GOT3 (cell line): ENCODE data around the gene SOX8.

Experiments
- DNase-seq: peaks from one replicate; lab custom pipeline; 2025; ENCODE audit warnings: mixed read lengths; lab: John Stamatoyannopoulos, UW

Gene SOX8

GRCh38 chr16:974001-974601 lies 7.5 kb upstream of the SOX8 start:
- DNase-seq: no peak

- DNase-seq: no peak
Measured at GRCh38 chr16:974611-975261, 6.8 kb upstream of the SOX8 start.

DNA sequence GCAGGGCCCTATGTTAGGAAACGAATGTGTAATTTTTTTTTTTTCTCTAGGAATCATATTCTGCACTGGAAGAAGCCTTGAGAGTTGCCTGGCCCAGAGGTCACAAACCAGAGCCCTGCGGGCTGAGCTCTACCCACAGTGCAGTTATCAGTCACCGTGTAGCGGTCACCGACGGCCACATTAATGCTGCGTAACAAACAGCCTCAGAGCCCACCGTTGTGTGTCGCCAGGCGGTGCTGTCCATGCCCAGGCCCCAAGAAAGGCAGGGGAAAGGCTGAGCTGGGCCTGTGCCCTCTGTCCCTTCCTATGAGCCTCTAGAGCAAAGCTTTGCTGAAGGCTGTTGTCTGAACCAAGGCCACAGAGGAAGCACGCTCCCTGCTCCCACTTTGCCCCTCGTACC lies 6.3 kb upstream of the SOX8 start:
- no peak for DNase-seq

DNA sequence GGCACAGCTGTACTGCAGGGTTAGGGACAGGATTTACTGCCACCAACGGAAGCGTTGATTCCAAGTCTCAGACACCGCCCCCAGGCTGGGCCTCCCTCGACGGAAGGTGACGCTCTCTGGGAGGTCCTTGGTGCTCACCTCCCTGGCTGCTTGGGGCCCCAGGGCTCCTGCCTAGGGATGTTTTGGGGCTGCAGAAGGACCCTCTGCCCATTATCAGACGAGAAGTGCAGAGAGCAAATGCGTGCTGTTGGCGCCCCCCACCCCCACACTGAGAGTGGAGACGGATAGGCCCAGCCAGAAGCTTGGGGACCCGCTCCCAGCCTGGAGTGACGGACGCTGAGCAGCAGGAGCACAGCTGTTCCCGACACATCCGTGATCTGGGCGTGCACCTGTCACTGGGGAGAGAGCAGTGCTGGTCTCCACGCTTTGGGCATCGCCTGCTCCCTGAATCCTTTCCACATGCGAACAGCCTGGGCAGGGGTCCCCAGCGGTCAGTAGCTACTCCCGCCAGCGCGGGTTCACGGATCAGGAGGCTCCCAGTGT lies 5.1 kb upstream of the SOX8 start:
- no peak for DNase-seq

GRCh38 chr16:977081-977701 lies 4.4 kb upstream of the SOX8 start:
- no peak for DNase-seq

- DNase-seq: no peak
Measured at GRCh38 chr16:977896-978295, 3.7 kb upstream of the SOX8 start.

GRCh38 chr16:978403-978802 lies 3.2 kb upstream of the SOX8 start:
- no peak for DNase-seq

DNA sequence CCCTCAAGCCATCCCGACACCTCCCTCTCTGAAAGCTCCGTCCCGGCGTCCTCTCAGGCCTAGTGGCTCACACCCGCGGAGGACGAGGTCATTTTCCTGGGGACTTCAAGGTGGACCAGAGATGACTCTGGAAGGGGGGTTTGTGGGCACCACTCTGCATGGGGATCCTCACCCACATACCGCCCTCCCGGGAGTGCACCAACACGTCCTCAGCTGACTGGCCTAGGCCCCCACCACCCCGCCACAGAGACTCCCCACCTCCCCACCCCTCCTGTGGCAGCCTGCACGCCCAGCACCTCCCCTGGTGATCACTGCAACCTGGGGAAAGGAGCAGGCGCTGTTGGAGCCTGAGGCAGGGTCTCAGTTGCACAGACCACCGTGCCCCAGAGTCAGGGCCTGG lies 2.4 kb upstream of the SOX8 start:
- DNase-seq: no peak

GRCh38 chr16:979859-980594 lies 1.5 kb upstream of the SOX8 start:
- DNase-seq: no peak

DNA sequence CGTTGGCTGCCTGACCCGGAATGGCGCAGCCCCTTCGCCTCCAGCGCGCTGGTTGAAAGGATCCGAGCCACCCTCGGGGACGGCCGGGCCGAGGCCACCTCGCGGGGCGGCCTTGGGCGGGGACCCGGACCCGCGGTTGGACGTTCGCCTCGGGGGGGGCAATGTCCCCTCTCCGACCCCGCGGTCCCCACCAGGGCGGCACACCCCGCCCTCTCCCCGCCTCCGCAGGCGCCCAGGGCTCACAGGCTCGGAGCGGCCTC lies 1.0 kb upstream of the SOX8 start:
- no peak for DNase-seq

DNA sequence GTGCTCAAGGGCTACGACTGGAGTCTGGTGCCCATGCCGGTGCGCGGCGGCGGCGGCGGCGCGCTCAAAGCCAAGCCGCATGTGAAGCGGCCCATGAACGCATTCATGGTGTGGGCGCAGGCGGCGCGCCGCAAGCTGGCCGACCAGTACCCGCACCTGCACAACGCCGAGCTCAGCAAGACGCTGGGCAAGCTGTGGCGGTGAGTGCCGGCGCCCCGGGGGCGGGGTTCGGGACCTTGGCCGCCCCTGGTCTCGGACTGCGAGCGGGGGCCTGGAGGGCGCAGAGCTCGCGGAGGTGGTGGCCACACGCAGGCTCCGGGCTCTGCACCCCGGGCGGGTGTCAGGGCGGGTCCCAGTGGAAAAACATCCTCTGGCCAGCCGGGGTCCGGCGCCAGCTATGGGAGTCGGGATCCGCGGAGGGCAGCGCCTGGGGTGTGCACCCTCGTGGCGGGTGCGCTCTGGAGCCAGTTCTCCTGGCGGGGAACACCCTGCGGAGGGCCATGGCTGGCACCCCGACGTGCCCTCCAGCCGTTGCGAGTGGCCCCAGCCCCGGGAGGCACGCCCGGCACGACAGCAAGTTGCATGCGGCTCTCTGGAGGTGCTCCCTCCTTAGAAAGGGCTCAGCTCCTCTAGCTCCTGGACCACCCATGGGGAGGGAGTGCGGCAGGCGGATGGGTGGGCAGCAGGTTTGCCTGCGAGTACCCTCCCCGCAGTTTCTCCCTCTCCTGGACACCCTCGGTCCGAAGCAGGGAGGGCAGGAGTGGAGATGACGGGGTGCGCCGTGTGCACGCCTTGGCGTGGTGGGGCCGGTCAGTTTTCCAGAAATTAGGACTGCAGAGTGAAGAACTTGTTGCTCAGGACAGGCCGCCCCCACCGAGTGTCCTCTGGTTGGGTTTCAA lies 824 bp downstream of the SOX8 start:
- DNase-seq: no peak

- DNase-seq: no peak
Measured at GRCh38 chr16:983044-984030, 1.8 kb downstream of the SOX8 start.

GRCh38 chr16:984121-984694 lies 2.6 kb downstream of the SOX8 start:
- no peak for DNase-seq

- DNase-seq: no peak
Measured at GRCh38 chr16:984736-985636, 3.4 kb downstream of the SOX8 start.

DNA sequence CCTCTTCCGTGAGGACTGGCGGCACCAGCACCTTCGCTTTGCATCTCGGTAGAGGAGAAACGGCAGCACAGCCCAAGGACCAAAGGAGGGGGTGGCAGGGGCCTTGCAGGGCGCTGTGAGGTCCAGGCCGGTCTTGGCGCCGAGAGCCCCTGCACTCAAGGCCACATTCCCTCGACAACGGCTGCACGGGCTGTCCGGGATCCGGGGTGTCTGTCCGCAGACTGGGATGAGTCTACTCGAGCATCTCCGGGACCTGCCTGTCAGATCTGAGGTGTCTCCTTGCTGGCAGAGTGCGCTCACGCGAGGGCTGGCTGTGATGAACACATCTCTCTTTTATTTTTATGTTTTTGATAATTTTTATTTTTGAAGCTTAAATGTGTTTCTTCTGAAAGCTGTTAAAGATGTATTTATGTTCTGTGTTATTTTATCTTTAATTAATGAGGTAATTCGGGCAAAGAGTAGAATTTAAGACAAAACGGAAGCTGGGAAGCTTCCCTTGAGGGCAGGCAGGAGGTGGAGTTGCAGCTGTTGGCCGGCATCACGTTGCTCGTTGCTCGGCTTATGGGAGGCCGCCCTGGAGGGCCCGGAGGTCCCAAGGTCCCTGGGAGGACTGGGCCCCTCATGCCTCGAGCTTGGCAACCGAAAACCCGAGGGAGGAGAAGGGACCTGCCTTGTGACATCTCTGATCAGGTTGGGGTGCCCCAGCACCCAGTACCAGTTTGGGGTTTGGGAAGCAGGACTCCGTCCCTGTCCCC lies 4.3 kb downstream of the SOX8 start:
- DNase-seq: no peak

GRCh38 chr16:986411-986810 lies 4.8 kb downstream of the SOX8 start:
- DNase-seq: no peak

DNA sequence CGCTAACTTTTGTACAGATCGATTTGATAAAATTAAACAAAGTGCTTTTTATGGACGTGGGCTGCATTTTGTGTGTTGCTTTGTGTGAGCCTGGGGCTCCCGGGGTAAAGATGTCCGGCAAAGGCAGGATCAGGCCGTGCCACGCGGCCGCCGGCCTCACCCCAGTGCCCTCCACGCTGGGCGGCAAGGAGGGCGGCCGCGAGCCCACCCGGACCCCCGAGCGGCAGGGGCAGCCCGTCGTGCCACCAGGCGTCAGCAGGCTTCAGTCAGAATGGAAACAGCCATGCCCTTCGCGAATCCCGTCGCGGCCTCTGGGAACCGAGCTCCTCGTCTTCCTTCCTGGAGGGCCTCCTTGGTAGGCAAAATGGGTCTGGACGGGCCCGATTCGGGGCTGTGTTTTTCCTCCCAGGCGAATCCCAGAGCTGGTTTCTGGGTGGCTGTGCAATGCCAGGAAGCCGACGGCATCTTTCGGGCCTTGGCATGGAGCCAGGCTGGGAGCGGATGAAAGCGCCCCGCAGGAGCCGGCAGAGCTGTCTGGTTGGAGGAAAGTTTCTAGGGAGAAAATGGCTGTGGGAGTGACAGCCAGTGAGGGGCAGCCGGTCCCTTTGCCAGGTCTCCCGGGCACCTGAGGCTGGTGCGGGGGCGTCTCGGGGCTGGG lies 5.5 kb downstream of the SOX8 start:
- DNase-seq: no peak

GRCh38 chr16:987906-988305 lies 6.3 kb downstream of the SOX8 start:
- DNase-seq: no peak
